ENCODE measurements around the gene SUMO2.
"Not testable (repeated sequence)": the region's sequence is repeated elsewhere in the genome, so short reads cannot be mapped to it uniquely, and the experiment has no call there.

Gene SUMO2

DNA sequence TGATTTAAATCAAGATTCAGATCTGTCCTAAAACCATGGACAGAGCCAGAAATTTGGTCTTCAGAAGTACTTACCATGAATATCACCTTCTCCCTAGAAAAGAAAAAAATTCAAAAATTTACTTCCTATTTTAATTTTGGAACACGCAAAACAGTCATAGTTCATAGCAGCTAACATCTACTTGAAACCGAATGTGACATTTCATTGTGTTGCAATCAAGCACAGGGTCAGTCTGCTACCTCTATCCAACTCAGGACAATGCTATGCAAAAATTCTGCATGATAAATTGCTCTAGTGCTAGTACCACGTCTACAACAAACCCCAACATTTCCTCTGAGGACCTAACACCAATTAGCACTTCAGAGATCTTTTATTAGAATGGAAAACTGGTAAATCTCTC is 36.2 kb downstream of the SUMO2 start:
- H3K27me3 ChIP-seq (ENCODE audit: control insufficient read depth, insufficient read depth, low read length, poor library complexity, severe bottlenecking), result no peaks in the 10 kb centered on the region
- H3K4me1 ChIP-seq (ENCODE audit: control insufficient read depth, insufficient read depth, low read length), result no peaks in the 10 kb centered on the region
- no peaks in the 10 kb centered on the region for H3K9me3 ChIP-seq (ENCODE audit: control insufficient read depth, low read length)
- H3K27ac ChIP-seq (ENCODE audit: insufficient read depth, low read depth, low read length, poor library complexity, severe bottlenecking), result no peak overlapping the region
- 95 to 97% methylated on average over 3 of the region's 3 CpGs for WGBS, 2 experiments
- peaks cover 60% of the 10 kb centered on the region for H3K36me3 ChIP-seq (ENCODE audit: control insufficient read depth, insufficient read depth, low read length)
- H3K4me3 ChIP-seq (ENCODE audit: insufficient read depth, low read depth, low read length), result no peak overlapping the region

DNA sequence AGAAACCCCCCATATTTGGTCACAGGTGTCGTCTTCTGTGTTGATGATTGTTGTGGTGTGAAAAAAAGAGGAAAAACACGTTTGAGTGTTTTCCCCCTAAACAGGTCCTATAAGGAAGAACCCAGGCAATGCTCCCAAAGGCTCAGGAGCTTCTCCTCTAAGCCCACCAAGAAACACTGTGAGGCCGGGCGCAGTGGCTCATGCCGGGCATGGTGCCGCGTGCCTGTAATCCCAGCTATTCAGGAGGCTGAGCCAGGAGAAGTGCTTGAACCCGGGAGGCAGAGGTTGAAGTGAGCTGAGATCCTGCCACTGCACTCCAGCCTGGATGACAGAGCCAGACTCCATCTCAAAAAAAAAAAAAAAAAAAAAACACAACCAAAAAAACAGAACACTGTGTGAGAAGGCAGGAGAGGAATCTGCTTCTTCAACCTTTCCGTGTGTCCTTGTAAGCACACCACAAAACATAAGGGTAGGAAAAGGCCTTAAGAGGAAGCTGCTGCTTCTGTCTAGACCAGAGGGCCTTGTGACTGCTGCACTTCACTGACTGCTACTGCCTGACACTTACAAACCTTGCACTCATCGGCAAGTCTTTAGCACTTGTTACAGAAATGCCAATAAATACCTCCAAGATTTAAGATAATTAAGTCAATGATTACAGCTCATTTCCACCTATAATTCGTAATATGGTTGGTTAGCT is 37.8 kb downstream of the SUMO2 start:
- Histone ChIP-seq H3K9me3 (ENCODE audit: control insufficient read depth, low read length) (no peaks in the 10 kb centered on the region), H3K27ac (ENCODE audit: insufficient read depth, low read depth, low read length, poor library complexity, severe bottlenecking) (no peak overlapping the region), H3K4me1 (ENCODE audit: control insufficient read depth, insufficient read depth, low read length) (no peaks in the 10 kb centered on the region), H3K27me3 (ENCODE audit: control insufficient read depth, insufficient read depth, low read length, poor library complexity, severe bottlenecking) (no peaks in the 10 kb centered on the region), H3K36me3 (ENCODE audit: control insufficient read depth, insufficient read depth, low read length) (peaks cover 74% of the 10 kb centered on the region), H3K4me3 (ENCODE audit: insufficient read depth, low read depth, low read length) (no peak overlapping the region)
- 92 to 97% methylated on average over 11 of the region's 11 CpGs for WGBS, 2 experiments

DNA sequence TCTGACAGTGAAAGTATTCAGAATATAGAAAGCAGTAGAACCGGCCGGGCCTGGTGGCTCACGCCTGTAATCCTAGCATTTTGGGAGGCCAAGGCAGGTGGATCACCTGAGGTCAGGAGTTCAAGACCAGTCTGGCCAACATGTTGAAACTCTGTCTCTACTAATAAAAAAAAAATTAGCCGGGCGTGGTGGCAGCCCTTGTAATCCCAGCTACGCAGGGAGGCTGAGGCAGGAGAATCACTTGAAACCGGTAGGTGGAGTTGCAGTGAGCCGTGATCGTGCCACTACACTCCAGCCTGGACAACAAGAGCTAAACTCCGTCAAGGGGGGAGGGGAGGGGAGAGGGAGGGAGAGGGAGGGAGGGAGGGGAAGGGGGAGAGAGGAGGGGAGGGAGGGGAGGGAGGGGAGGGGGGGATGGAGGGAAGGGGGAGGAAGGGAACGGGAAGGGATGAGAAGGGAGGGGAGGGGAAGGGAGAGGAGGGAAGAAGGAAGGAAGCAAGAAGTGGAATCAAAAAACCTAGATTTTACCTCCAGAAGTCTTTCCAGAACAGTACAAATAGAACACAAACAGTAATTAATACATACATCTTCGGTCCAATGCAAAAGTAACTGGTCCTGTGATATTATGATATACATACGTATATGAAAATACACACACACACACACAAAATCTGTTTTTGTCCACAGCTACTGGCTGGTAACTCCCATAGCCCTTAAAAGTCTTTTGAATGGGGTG is 40.4 kb downstream of the SUMO2 start:
- no peaks in the 10 kb centered on the region for H3K9me3 ChIP-seq (ENCODE audit: control insufficient read depth, low read length)
- no peaks in the 10 kb centered on the region for H3K4me1 ChIP-seq (ENCODE audit: control insufficient read depth, insufficient read depth, low read length)
- H3K27ac ChIP-seq (ENCODE audit: insufficient read depth, low read depth, low read length, poor library complexity, severe bottlenecking), result no peak overlapping the region
- 91 to 95% methylated on average over 11 of the region's 13 CpGs for WGBS, 2 experiments
- no peaks in the 10 kb centered on the region for H3K27me3 ChIP-seq (ENCODE audit: control insufficient read depth, insufficient read depth, low read length, poor library complexity, severe bottlenecking)
- H3K36me3 ChIP-seq (ENCODE audit: control insufficient read depth, insufficient read depth, low read length), result peaks cover 70% of the 10 kb centered on the region
- no peak overlapping the region for H3K4me3 ChIP-seq (ENCODE audit: insufficient read depth, low read depth, low read length)

DNA sequence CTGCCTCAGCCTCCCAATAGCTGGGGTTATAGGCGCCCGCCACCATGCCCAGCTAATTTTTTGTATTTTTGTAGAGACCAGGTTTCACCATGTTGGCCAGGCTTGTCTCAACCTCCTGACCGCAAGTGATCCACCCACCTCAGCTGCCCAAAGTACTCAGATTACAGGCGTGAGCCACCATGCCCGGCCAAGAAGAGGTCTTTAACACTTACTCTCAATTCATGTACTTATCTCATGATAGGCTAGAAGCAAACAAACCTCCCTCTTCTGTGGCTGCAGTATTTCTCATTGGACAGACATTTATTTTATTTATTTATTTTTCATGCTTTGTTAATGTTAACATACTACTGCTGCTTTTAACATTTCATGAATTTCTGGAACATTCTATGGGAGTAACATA is 44.2 kb downstream of the SUMO2 start:
- Histone ChIP-seq H3K27ac (ENCODE audit: insufficient read depth, low read depth, low read length, poor library complexity, severe bottlenecking) (no peak overlapping the region), H3K27me3 (ENCODE audit: control insufficient read depth, insufficient read depth, low read length, poor library complexity, severe bottlenecking) (no peaks in the 10 kb centered on the region), H3K4me3 (ENCODE audit: insufficient read depth, low read depth, low read length) (no peak overlapping the region), H3K36me3 (ENCODE audit: control insufficient read depth, insufficient read depth, low read length) (peaks cover 41% of the 10 kb centered on the region), H3K9me3 (ENCODE audit: control insufficient read depth, low read length) (no peaks in the 10 kb centered on the region), H3K4me1 (ENCODE audit: control insufficient read depth, insufficient read depth, low read length) (no peaks in the 10 kb centered on the region)
- WGBS, 2 experiments, result 88 to 95% methylated on average over 5 of the region's 5 CpGs

DNA sequence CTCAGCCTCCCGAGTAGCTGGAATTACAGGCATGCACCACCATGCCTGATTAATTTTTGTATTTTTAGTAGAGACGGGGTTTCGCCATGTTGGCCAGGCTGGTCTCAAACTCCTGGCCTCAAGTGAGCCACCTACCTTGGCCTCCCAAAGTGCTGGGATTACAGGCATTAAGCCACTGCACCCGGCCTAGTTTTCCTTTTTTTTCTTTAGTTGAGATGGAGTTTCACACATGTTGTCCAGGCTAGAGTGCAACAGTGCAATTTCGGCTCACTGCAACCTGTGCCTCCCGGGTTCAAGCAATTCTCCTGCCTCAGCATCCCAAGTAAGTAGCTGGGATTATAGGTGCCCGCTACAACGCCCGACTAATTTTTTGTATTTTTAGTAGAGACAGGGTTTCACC is 45.0 kb downstream of the SUMO2 start:
- H3K4me1 ChIP-seq (ENCODE audit: control insufficient read depth, insufficient read depth, low read length); H3K4me3 ChIP-seq (ENCODE audit: insufficient read depth, low read depth, low read length); H3K9me3 ChIP-seq (ENCODE audit: control insufficient read depth, low read length); H3K27me3 ChIP-seq (ENCODE audit: control insufficient read depth, insufficient read depth, low read length, poor library complexity, severe bottlenecking); H3K27ac ChIP-seq (ENCODE audit: insufficient read depth, low read depth, low read length, poor library complexity, severe bottlenecking): not testable (repeated sequence)
- 93% methylated on average over 9 of the region's 9 CpGs for whole genome bisulfite sequencing, 2 experiments
- H3K36me3 ChIP-seq (ENCODE audit: control insufficient read depth, insufficient read depth, low read length), result peaks cover 39% of the 10 kb centered on the region

DNA sequence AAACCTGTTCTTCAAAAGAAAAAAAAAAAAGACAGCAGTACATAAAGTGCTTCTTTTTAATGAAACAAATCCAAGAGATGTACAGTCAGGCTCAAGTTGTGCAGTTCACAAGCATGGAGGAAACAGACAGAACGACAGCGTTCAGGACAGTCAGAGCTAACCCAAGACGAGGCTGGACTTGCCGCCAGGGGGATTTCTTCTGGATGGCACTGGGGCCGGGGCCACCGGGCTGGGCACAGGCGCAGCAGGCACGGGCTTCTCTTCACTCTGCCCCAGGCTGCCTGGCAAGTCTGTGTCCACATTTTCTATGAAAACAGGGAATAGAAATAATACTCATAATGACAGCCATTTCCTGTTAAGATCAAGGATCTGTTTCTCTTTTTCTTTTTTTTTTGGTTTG is 46.8 kb downstream of the SUMO2 start:
- Histone ChIP-seq H3K36me3 (ENCODE audit: control insufficient read depth, insufficient read depth, low read length) (peaks cover 25% of the 10 kb centered on the region), H3K27ac (ENCODE audit: insufficient read depth, low read depth, low read length, poor library complexity, severe bottlenecking) (no peak overlapping the region), H3K27me3 (ENCODE audit: control insufficient read depth, insufficient read depth, low read length, poor library complexity, severe bottlenecking) (no peaks in the 10 kb centered on the region), H3K4me1 (ENCODE audit: control insufficient read depth, insufficient read depth, low read length) (no peaks in the 10 kb centered on the region), H3K9me3 (ENCODE audit: control insufficient read depth, low read length) (no peaks in the 10 kb centered on the region), H3K4me3 (ENCODE audit: insufficient read depth, low read depth, low read length) (no peak overlapping the region)
- WGBS, 2 experiments, result 92 to 94% methylated on average over 8 of the region's 8 CpGs

DNA sequence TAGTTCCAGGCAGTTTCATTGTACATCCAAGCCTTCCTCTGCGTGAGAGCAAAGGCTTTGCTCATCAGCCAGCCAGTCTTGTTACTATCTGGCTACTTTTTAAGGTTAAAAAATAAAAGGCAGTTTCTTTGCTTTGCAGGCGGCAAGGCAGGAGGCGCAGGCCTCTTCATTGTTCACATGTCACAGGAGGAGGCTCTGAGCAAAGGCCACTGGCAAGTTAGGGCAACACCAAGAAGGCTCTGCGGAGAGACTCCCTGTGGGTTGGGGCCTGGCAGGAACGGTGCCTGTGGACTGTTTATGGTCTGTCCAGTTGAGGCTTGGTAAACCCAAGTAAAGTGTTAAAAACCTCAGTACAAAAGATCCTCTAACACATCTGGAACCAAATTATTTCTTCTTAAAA is 47.3 kb downstream of the SUMO2 start:
- no peaks in the 10 kb centered on the region for H3K9me3 ChIP-seq (ENCODE audit: control insufficient read depth, low read length)
- peaks cover 20% of the 10 kb centered on the region for H3K36me3 ChIP-seq (ENCODE audit: control insufficient read depth, insufficient read depth, low read length)
- H3K4me3 ChIP-seq (ENCODE audit: insufficient read depth, low read depth, low read length), result no peak overlapping the region
- peak overlapping the region; percentile 36 for H3K27ac ChIP-seq (ENCODE audit: insufficient read depth, low read depth, low read length, poor library complexity, severe bottlenecking)
- WGBS, 2 experiments, result 70 to 81% methylated on average over 5 of the region's 5 CpGs
- no peaks in the 10 kb centered on the region for H3K27me3 ChIP-seq (ENCODE audit: control insufficient read depth, insufficient read depth, low read length, poor library complexity, severe bottlenecking)
- H3K4me1 ChIP-seq (ENCODE audit: control insufficient read depth, insufficient read depth, low read length), result peaks cover 2% of the 10 kb centered on the region

DNA sequence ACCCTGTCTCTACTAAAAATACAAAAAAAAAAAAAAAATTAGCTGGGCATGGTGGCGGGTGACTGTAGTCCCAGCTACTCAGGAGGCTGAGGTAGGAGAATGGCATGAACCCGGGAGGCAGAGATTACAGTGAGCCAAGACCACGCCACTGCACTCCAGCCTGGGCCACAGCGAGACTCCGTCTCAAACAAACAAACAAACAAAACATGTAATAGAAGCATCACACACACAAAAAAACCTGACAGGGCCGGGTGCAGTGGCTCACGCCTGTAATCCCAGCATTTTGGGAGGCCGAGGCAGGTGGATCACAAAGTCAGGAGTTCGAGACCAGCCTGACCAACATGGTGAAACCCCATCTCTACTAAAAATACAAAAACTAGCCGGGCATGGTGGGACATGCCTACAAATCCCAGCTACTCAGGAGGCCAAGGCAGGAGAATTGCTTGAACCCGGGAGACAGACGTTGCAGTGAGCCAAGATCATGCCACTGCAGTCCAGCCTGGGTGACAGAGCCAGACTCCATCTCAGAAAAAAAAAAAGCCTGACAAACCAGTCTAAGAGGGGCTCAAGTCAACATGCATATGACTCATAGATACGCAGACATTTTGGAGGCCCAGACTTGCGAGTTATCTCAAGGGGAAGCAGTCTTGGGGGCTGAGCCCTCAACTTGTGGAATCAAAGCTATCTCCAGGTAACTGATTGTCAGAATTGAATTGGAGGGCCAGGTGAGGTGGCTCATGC is 49.0 kb downstream of the SUMO2 start:
- not testable (repeated sequence) for H3K27ac ChIP-seq (ENCODE audit: insufficient read depth, low read depth, low read length, poor library complexity, severe bottlenecking); H3K9me3 ChIP-seq (ENCODE audit: control insufficient read depth, low read length); H3K4me3 ChIP-seq (ENCODE audit: insufficient read depth, low read depth, low read length); H3K27me3 ChIP-seq (ENCODE audit: control insufficient read depth, insufficient read depth, low read length, poor library complexity, severe bottlenecking); H3K4me1 ChIP-seq (ENCODE audit: control insufficient read depth, insufficient read depth, low read length)
- 90 to 91% methylated on average over 14 of the region's 14 CpGs for WGBS, 2 experiments
- H3K36me3 ChIP-seq (ENCODE audit: control insufficient read depth, insufficient read depth, low read length), result peaks cover 16% of the 10 kb centered on the region

DNA sequence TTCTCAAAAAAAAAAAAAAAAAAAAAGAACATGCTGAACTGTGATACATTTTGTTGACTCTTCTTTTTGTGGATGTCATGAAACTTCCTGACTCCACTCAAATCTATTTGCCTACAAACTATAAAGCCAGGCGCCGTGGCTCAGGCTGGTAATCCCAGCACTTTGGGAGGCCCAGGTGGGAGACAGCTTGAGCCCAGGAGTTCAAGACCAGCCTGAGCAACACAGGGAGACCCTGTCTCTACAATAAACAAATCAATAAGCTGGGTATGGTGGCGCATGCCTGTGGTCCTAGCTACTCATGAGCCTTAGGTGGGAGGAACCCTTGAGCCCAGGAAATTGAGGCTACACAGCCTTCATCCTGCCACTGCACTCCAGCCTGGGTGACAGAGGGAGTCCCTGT is 49.8 kb downstream of the SUMO2 start:
- Histone ChIP-seq H3K36me3 (ENCODE audit: control insufficient read depth, insufficient read depth, low read length) (peaks cover 21% of the 10 kb centered on the region), H3K27ac (ENCODE audit: insufficient read depth, low read depth, low read length, poor library complexity, severe bottlenecking) (no peak overlapping the region)
- 91 to 93% methylated on average over 3 of the region's 3 CpGs for WGBS, 2 experiments

More for the DNA sequence above, 49.8 kb downstream of the SUMO2 start:
- H3K9me3 ChIP-seq (ENCODE audit: control insufficient read depth, low read length), result no peaks in the 10 kb centered on the region
- no peaks in the 10 kb centered on the region for H3K27me3 ChIP-seq (ENCODE audit: control insufficient read depth, insufficient read depth, low read length, poor library complexity, severe bottlenecking)
- H3K4me1 ChIP-seq (ENCODE audit: control insufficient read depth, insufficient read depth, low read length), result peaks cover 6% of the 10 kb centered on the region
- H3K4me3 ChIP-seq (ENCODE audit: insufficient read depth, low read depth, low read length), result no peak overlapping the region
